ENCODE measurements around the gene WNT10A.

Gene WNT10A

DNA sequence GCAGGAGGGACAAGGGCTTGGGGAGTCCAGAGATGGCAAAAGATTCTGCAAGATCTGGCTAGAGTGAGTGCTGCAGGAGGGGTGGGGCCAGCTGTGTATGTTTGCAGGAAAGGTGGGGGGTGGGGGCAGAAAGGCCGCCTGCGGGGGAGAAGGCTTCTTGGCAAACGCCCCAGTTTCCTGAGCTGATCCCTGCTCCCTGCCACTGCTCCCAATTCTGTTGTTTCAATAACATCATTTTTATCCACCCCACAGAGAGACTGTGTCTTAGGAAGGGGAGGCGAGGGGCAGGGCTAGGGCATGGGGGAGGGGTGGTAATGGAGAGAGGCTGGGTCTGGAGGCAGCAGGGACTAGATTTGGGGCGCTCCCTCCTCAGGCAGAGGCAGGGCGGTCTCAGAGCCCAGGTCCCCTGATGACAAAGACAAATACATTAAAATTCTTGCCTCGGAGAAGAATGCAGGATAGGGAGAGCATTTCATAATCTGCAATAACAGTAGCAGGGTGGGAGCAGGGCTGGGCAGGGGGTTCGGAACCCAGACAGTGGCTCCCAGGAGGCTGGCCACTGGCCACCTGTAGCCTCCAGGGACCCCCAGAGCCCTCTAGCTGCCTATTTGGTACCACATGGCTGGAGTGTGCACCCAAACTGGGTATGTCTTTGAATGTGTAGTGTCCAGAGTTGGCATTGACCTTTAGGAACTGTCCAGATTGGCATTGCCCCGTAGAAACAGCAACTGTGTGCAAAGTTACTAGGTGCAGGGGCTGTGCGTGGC is 23.1 kb upstream of the WNT10A start:
- DNase-seq (ENCODE audit: low read depth in 2 of 2): no peak

DNA sequence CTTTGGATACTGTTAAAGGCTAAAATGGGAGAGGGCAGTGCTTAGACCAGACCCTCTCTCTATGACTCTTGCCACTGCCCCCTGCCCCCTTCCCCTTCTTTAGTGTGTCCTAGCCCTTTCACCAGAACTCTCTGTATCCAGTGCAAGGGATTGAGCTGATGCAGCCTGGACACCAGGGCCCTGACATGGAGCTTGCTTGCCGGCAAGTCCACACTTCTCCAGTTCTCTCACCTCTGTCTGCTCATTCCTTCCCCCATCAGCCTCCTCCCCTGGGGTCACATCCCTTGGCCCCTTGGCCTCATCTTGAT is 22.6 kb upstream of the WNT10A start:
- DNase-seq (ENCODE audit: low read depth in 2 of 2): no peak

DNA sequence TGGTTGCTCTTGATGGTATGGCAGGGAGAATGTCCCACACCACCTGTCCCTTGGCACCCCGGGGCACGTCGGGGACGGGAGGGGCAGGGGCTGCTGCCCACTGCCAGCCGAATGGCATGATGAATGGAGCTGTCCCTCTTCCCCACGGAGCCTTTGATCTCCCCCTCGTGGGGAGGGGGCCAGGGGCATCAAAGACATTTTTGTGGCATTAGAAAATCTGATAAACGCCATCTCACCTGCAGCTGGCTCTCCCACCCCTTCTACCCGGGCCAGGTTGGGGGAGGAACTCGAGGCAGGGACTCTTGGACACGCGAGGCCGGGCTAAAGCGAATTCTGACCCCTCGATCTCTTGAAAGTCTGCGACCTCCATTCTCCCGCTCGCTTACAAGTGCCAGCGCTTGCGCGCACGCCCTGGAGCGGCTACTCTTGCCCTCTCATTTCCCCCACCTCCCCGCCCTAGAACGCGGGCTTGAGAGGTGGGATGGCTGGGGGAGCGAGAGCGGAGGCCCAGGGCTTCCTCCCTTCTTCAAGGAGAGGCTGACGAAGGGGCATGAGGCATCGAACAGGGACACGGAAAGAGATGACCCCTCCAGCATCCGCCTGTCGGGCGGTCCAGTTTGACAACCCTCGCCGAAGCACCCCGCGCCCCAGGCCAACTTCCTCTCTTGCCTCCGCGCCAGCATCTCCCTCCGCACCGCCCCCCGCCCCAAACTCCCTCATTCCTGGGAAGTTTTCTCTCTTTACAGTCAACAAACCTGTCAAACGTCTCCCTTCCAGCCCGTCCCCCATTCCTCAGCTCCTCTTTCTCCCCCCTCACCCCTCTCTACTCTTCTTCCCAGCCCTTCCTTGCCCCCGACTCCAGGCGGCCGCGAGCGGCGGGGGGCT is 21.7 kb upstream of the WNT10A start:
- no peak for DNase-seq (ENCODE audit: low read depth in 2 of 2)

DNA sequence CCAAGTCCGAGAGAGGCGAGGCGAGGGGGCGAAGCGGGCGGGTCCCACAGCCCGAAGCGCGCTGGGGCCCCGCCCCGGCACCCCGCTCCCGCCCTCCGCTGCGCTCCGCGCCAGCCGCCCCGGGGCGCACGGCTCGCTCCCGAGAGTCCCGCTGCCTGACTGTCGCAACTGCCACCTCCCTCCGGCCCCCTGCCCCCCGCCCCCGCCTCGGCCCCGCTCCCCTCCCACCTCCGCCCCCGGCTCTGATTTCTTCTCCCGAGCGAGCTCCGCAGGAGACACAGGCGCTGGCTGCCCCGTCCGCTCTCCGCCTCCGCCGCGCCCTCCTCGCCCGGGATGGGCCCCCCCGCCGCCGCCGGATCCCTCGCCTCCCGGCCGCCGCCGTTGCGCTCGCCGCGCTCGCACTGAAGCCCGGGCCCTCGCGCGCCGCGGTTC is 21.1 kb upstream of the WNT10A start, which contains the start of gene WNT6:
WNT6 (plus strand) TSS at position 250 of the 432 bp plus-strand sequence. CDS start 233 bp downstream, outside the sequence.
- DNase-seq (ENCODE audit: low read depth in 2 of 2): no peak

DNA sequence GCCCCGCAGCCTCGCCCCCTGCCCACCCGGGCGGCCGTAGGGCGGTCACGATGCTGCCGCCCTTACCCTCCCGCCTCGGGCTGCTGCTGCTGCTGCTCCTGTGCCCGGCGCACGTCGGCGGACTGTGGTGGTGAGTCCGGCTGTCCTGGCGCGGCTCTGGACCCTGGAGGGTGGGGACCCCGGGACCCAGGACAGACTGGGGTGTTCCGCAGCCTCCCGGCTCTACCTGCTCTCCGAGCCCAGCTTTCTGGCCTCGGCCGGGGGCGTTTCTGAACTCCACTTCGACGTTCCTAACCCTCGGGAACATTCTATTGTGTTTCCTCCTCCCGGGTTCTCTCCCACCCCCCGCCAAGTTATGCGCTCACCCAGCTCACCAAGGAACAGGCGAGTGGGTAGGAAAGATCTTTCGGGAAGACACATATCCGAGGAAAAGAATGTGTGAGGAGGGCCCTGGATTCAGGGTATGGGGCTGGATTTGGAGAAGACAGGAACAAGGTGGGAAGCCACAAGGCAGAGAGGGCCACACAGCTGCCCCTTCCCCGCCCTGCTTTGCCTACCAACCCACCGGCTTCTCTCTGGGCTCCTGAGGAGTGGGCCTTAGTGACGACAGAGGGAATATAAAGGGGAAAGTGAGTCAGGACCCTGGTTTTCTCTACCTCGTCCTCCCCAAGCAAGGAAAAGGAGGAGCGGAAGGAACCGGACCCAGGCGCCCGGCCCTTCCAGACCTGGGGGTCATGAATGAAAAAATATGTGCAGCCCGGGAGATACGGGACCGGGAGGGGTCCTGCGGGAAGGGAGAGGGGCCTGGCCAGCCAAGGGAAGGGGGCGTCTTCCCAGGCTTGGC is 20.4 kb upstream of the WNT10A start:
- DNase-seq (ENCODE audit: low read depth in 2 of 2): no peak

DNA sequence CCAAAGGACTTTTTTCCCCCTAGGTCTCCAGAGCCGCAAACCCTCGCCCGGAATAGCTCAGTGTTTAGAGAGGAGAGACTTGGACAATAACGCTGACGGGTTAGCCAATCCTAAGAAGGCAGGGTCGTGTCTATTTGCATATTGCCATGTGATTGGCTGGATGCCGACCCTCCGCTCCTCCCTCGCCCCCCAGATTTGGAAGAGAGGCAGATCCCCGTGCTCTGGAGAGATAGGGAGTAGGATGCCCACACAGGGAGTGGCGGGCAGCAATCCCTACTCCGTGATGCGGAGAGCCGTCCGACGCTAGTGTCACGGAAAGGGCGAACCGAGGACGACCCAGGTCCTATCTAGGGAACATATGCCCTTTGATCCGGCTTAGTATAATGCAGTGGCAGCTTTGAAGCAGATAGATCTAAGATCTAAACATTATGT is 19.7 kb upstream of the WNT10A start:
- no peak for DNase-seq (ENCODE audit: low read depth in 2 of 2)

DNA sequence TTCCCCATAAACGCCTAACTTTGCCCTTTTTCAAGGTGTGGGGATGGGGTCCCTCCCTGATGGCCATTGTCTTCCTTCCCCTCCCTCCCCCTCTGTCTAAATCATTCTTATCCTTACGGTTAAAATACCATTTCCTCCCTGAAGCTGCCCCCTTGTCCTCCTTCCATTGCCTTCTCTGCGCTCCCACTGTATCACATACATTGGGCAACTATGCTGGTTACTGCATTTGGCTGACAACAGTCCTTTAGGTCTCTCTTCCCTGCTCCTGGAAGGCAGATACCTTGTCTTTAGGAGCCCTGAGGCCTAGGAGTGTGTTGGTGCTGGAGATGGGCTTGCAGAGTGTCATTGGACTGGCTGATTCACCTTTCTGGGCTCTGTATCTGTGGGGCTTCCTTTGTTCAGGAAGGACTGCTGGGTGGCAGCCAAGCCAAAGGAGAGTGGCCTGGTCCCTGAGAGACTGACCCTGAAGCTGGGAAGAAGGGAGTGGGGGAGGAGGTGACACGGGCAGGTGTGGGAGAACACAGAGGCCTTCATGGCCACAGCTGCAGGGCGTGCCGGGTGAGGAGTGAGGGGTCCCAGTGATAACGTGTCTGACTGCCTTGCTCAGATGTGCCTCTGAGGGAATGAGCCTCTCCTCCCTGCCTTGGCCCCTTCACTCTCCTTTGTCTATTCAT is 18.9 kb upstream of the WNT10A start:
- no peak for DNase-seq (ENCODE audit: low read depth in 2 of 2)

DNA sequence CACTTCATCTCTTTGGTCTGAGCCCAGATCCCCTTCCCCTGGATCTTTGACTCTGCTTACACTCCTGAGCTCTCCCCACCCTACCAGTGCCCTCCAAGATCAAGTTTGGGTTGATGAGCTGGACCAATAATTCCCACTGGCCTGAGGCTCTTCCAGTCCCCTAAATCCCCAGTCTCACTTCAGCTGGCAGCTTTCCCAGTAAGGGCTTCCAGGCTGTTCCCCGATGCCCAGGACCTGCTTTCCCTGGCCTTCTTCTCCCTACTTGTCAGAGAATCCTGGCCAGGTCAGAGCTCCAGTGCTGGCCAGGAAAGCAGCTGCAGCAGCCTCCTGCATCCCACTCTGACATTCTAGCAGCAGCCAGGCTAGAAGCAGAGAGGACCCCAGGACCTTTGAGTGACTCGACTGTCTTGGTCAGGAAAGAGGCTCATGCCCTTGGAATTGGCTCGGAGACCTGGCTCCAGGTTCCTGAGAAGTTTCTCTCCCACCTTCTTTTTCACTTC is 17.6 kb upstream of the WNT10A start:
- DNase-seq (ENCODE audit: low read depth in 2 of 2): no peak

DNA sequence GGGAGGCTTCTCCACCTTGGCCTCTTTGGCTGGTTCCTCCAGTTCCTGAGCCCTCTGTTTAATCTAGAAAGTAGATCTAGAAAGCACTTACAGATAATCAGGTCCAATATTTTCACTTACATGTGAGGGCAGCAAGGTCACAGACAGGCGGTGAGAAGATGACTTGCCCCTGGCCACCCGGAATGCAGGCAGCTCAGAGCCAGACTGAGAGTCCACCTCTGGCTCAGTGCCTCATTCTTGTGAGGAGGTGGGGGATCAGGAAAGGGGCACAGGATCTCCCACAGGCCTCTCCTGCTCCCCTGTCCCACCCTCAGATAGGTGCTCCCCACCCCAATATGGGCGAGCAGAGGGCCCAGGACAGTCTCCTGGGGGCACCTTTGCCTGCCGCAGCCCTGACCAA is 15.3 kb upstream of the WNT10A start:
- no peak for DNase-seq (ENCODE audit: low read depth in 2 of 2)

DNA sequence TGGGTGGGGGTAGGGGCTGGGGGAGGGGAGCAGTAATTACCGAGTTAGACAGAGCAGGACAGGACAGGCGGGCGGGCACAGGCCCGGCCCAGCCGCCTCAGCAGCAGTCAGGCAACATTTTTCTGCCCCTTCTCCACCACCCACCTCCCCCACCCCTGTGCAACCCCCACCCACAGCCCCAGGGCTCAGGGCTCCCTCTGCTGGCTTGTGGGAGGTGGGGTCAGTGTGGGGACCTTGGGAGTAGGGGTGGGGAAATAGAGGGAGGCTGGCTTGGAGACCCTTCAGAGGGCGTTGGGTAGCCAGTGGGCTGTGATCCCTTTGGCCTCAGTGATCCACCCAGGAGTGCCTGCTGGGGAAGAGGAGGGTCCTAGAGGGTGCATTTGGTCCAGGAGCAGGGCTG is 14.7 kb upstream of the WNT10A start:
- no peak for DNase-seq (ENCODE audit: low read depth in 2 of 2)

DNA sequence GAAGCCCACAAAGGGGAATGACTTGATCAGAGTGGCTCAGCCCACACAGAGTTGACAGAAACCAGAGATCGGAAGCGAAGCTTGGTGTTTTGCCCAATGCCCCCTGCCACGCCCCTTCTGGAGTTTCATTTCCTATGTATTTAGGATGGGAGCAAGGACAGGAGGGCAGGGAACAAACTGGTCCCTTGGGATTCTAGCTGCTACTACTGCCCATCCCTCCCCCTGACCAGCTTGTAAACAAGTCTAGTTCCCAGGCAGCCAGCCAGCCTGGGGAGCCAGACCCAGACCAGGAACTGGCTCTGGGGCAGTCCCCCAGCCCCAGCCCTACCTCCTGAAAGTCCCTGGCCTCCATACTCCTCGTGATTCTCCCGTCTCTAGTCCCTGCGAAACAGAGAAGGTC is 12.8 kb upstream of the WNT10A start:
- DNase-seq (ENCODE audit: low read depth in 2 of 2): no peak

DNA sequence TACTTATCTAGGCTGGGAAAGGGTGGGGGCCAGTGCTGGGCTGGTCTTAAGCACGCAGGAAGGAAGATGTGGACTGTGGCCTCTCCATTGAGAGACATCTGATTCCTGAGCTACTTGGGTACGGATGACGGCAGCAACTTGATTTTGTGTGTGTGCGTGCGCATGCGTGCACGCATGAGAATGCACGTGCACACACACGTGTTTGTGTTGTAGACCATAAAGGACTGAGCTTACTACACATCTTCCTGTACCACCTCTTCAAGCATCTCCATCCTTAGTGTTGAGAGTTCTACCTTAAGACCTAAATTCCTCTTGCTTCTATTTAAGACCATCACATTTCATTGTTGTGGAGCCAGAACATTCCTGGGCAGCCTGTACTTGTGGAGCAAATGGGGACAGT is 11.6 kb upstream of the WNT10A start:
- DNase-seq (ENCODE audit: low read depth in 2 of 2): no peak

DNA sequence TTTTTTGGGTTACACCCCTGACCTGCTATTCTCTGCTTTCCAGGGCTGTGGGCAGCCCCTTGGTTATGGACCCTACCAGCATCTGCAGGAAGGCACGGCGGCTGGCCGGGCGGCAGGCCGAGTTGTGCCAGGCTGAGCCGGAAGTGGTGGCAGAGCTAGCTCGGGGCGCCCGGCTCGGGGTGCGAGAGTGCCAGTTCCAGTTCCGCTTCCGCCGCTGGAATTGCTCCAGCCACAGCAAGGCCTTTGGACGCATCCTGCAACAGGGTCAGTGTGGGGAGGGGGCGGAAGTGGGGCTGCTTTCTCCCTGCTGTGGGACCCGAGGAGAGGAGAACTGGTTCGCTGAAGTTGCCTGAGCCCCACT is 9.7 kb upstream of the WNT10A start:
- DNase-seq (ENCODE audit: low read depth in 2 of 2): no peak

DNA sequence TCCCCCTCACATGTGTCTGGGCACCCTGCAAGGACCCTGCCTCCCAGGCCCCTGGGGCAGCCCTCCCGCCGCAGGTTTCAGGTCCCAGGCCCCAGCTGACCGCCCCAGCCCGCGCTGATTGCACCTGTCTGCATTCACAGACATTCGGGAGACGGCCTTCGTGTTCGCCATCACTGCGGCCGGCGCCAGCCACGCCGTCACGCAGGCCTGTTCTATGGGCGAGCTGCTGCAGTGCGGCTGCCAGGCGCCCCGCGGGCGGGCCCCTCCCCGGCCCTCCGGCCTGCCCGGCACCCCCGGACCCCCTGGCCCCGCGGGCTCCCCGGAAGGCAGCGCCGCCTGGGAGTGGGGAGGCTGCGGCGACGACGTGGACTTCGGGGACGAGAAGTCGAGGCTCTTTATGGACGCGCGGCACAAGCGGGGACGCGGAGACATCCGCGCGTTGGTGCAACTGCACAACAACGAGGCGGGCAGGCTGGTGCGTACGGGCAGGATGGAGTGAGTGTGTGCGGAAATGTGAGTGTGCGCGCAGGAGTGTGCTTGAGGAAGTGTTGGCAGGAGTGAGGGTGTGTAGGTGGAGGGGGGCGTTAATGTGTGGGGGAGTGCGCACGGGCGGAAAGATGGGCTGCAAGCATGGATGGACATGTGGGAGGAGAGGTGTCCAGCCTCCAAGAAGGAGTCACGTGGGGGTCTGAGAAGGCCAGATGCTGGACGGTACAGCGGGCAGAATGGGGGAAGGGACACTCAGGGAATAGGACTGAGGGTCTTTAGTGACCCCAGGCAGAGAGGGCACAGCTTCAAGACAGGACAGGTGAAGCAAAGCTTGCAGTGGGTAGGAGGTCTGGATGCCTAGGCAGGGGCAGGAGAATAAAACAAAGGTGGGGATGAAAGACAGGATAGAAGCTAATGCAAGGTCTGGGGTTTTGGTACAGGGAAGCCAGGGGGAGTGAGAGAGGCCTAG is 9.0 kb upstream of the WNT10A start:
- no peak for DNase-seq (ENCODE audit: low read depth in 2 of 2)

DNA sequence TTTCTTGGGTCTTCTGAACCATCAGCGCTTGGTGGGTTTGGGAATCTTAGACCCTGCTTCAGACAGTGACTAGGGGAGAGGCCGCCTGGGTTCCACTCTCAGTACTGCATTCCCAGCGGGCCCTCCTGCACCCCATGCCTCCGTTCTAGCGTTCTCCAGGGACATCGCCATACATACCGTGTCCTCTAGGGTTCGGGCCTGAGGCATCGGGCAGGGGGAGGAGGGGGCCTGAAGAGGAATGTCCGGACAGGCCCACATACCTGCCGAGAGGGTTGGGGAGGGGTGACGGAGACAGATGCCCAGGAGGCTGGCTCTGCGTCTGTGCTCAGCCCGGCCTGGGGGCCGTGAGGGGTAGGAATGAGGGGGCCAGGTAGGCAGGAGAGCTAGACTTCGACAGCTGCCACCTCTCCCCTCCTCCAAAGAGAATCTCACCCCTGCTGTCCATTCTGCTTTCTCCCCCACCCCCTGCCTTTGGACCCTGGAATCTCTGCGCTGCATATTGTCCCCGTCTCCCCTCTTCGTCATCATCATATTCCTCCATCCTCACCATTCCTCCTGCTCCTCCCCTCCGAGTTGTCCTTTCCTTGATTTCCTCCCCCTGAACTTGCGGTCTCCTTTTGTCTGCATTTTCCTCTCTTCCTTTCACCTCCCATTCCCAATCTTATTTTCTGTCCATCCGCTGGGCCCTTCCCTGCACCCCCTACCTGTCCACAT is 7.8 kb upstream of the WNT10A start:
- DNase-seq (ENCODE audit: low read depth in 2 of 2): no peak

DNA sequence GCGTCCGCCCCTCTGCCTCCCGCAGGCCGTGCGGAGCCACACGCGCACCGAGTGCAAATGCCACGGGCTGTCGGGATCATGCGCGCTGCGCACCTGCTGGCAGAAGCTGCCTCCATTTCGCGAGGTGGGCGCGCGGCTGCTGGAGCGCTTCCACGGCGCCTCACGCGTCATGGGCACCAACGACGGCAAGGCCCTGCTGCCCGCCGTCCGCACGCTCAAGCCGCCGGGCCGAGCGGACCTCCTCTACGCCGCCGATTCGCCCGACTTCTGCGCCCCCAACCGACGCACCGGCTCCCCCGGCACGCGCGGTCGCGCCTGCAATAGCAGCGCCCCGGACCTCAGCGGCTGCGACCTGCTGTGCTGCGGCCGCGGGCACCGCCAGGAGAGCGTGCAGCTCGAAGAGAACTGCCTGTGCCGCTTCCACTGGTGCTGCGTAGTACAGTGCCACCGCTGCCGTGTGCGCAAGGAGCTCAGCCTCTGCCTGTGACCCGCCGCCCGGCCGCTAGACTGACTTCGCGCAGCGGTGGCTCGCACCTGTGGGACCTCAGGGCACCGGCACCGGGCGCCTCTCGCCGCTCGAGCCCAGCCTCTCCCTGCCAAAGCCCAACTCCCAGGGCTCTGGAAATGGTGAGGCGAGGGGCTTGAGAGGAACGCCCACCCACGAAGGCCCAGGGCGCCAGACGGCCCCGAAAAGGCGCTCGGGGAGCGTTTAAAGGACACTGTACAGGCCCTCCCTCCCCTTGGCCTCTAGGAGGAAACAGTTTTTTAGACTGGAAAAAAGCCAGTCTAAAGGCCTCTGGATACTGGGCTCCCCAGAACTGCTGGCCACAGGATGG is 7.1 kb upstream of the WNT10A start:
- DNase-seq (ENCODE audit: low read depth in 2 of 2): no peak

DNA sequence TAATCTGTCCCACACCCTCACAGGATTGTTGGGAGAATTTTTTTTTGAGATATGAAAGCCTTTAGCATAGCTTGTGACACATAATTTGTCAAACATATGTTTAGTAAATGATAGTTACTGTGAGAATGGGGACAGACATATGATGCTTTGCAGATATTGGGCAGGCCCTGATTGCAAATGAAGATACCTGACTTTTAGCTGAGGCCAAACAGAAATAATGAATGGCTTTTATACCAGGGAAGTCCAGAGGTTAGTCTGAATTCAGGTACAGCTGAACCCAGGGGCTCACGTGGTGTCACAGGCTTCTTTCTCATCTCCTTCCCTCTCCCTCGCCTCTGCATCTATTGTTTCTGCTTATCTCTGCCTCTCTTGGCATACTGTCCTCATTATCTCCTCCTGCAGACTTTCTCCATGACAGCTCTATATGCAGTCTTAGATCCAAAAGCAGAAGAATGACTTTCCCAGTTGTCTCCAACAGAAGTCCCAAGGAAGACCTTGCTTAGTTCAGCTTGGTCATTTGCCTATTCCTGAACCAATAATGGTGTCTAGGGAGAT is 4.9 kb upstream of the WNT10A start:
- no peak for DNase-seq (ENCODE audit: low read depth in 2 of 2)

DNA sequence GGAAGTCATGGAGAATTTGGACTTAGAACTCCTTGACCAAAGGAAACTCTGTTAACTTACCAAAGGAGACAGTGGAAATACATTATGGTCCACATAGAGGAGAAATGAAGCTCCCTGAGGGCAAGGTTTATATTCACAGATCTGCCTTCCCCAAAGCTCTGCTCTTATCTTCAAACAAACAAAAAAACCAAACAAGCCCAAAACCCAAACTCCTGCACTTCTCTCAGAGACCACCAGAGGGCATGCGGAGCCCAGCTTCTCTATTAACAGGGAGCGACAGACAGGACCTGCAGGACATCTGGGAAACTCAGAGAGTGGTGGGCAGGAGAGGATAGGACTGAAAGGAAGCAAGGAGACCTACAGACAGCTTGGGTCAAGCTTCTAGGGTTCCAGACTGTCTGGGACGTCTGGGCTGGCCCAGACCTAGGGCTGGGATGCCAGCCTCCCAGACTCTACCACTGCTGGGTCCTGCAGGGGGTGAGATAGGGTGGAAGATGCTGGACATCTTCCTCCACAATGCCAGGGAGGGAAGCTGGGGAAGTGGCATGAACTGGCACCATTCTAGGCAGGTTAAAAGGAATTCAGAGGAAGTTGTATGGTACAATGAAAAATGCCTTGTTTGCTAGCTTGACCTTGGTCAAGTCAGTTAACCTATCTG is 4.0 kb upstream of the WNT10A start:
- peak; percentile 59 to 71 for DNase-seq (ENCODE audit: low read depth in 2 of 2)
